DMS53 treated with DMSO at 0.1 percent for 48 hours (cell line): Measurements from ENCODE around the gene ZBTB47.

ENCODE experiments used
- DNase-seq: peaks from one replicate; lab custom pipeline; 2025; ENCODE audit not compliant: unreplicated experiment; lab: John Stamatoyannopoulos, UW

The ZBTB47 gene

GRCh38 chr3:42653560-42654330 is at the start of gene ZBTB47:
Gene ZBTB47 (plus strand): TSS chr3:42653697. CDS start chr3:42658356, 4,659 bp downstream.
- no peak for DNase-seq

GRCh38 chr3:42605546-42606173 is 47.8 kb upstream of the ZBTB47 start:
- no peak for DNase-seq

- DNase-seq, result no peak
Observed at GRCh38 chr3:42608581-42608980, 44.9 kb upstream of the ZBTB47 start.

- DNase-seq, result no peak
Observed at GRCh38 chr3:42610976-42611375, 42.5 kb upstream of the ZBTB47 start.

GRCh38 chr3:42612217-42612616 is 41.3 kb upstream of the ZBTB47 start:
- no peak for DNase-seq

- DNase-seq, result no peak
Observed at GRCh38 chr3:42612928-42613327, 40.6 kb upstream of the ZBTB47 start.

GRCh38 chr3:42613462-42613861 is 40.0 kb upstream of the ZBTB47 start:
- DNase-seq, result no peak

- no peak for DNase-seq
Observed at GRCh38 chr3:42631620-42632019, 21.9 kb upstream of the ZBTB47 start.

GRCh38 chr3:42632146-42632545 is 21.4 kb upstream of the ZBTB47 start:
- DNase-seq, result no peak

- DNase-seq, result no peak
Observed at GRCh38 chr3:42633544-42633943, 20.0 kb upstream of the ZBTB47 start.

GRCh38 chr3:42635111-42635510 is 18.4 kb upstream of the ZBTB47 start:
- no peak for DNase-seq

- DNase-seq, result no peak
Observed at GRCh38 chr3:42637001-42637400, 16.5 kb upstream of the ZBTB47 start.

- no peak for DNase-seq
Observed at GRCh38 chr3:42638339-42638842, 15.1 kb upstream of the ZBTB47 start.

- DNase-seq, result no peak
Observed at GRCh38 chr3:42639192-42639591, 14.3 kb upstream of the ZBTB47 start.

GRCh38 chr3:42640129-42640528 is 13.4 kb upstream of the ZBTB47 start:
- no peak for DNase-seq

- no peak for DNase-seq
Observed at GRCh38 chr3:42640771-42641370, 12.6 kb upstream of the ZBTB47 start.

- no peak for DNase-seq
Observed at GRCh38 chr3:42647821-42648459, 5.6 kb upstream of the ZBTB47 start.

- no peak for DNase-seq
Observed at GRCh38 chr3:42649006-42649405, 4.5 kb upstream of the ZBTB47 start.

- DNase-seq, result no peak
Observed at GRCh38 chr3:42649783-42650182, 3.7 kb upstream of the ZBTB47 start.

GRCh38 chr3:42651248-42652091 is 2.0 kb upstream of the ZBTB47 start:
- no peak for DNase-seq

GRCh38 chr3:42652251-42652610 is 1.3 kb upstream of the ZBTB47 start:
- DNase-seq, result no peak
